LNCaP clone FGC (cell line): ENCODE data around the gene RGS19.

ENCODE experiments used
- DNase-seq: peaks from one replicate; pipeline ENCODE4 v3.0.0-alpha.2; 2011; ENCODE audit warnings: low read depth
- H3K4me3 ChIP-seq: 2 replicates; pipeline ENCODE4 v1.5.1; 2011; ENCODE audit warnings: mild to moderate bottlenecking, low read depth, low read length, control low read depth
- CTCF ChIP-seq: IDR thresholded peaks from 2 replicates; pipeline ENCODE4 v1.5.1; 2012; ENCODE audit warnings: mild to moderate bottlenecking; ENCODE audit not compliant: control insufficient read depth, insufficient read depth; ENCODE audit errors: extremely low read depth

The RGS19 gene

DNA sequence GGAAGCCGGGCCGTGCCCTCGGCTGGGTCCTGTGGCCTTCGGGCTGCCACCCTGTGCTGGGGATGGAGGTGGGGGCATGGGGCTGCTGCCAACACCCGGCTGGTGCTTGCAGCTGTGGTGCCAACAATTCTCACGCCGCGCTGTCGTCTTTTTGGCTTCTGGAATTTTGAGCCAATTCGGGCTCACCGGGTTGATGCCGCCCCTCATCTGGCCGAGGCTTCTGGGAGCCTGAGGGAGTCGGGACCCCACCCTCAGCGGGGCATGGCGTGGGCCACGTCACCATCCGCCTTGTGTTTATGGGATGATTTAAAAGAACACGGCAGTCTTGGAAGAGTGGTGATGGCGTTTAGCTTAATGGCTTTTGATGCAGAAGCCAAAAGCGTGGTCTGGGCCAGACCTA lies 36.7 kb upstream of the RGS19 start:
- no peak for DNase-seq
- no peak overlapping the region for H3K4me3 ChIP-seq
- TF ChIP-seq CTCF: no peak

DNA sequence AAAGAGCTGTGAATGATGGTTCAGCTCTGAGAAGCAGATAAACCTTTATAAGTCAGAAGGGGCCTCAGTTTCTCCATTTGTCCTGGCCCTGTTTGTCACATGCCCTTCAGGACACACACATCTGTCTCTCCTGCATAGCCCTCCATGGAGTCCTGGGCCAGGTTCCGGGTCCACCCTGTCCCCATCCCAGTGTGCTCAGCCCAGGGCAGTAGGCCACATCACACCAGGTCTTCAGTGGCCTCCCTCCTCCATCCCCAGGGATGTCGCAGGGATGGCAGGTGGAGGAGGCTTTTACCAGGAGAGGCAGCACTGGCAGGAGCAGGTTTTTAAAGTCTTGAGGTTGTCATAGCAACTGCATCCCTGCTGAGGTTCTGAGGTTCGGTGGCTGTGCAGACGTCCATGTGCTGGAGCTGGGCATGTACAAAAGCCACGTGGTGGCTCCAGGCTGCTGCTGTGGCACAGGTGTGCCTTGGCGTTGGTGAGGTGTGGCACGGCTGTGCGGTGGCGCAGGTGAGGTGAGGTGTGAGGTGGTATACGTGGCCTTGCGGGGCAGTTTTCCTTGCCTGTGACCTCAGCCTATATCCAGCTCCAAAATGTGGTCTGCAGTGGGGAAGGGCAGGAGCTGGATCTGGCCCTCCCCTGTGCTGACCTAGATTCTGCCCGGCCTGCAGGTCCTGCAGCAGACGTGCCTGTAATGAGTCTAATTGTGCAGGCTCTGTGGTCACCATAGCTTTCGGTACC lies 36.0 kb upstream of the RGS19 start:
- no peak overlapping the region for H3K4me3 ChIP-seq
- no peak for DNase-seq

GRCh38 chr20:64114356-64114971 lies 35.1 kb upstream of the RGS19 start:
- no peak for DNase-seq
- H3K4me3 ChIP-seq: no peak overlapping the region
- TF ChIP-seq CTCF: no peak

More for the DNA sequence above, 36.0 kb upstream of the RGS19 start:
- TF ChIP-seq CTCF: no peak

DNA sequence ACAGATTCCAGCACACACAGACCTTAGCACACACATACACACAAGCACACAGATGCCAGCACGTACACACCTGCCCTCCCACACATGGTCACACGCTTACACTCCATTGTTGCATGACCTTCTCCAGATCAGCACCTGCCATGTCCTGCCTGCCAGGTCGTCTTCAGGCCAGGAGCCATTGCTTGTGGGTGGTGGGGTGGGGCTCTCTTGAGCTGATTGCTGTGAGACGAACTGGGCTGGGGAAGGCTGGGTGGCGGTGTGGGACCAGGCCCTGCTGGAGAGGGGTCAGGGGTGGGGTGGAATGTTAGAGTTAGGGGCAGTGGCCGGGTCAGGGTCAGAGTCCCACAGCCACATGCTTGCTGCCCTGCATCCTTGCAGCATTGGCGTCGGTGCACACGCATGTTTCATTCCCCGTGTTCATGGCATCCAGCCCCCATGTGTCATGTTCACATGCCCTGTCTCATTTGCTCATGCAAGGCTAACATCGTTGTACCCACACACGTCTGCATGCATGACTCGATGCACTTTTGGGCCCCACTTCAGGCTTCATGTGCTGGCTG lies 34.6 kb upstream of the RGS19 start:
- DNase-seq: no peak
- no peak for TF ChIP-seq CTCF
- H3K4me3 ChIP-seq: no peak overlapping the region

GRCh38 chr20:64113444-64113775 lies 34.1 kb upstream of the RGS19 start:
- DNase-seq: no peak
- H3K4me3 ChIP-seq: no peak overlapping the region
- no peak for TF ChIP-seq CTCF

- no peak for DNase-seq
- TF ChIP-seq CTCF: no peak
- no peak overlapping the region for H3K4me3 ChIP-seq
These were observed 33.5 kb upstream of the RGS19 start for GRCh38 chr20:64112691-64113443.
